ENCODE measurements around the gene NCOA7. TPM values are rescaled to one million over a fixed set of nuclear protein-coding genes. Genes with fewer than 3 reads are reported as not detected.
A peak's percentile ranks its signal among the peaks of the same experiment; 100 is the strongest.

Gene NCOA7
- total and polyA plus RNA-seq, 5 donors from 2014 or later: 12.6 to 41.9 (median 14.3) TPM

- Histone ChIP-seq H3K4me3 (ENCODE audit: low read depth, low read length) (no peak overlapping the region), H3K36me3 (ENCODE audit: control insufficient read depth, insufficient read depth, low read length) (no peaks in the 10 kb centered on the region), H3K9me3 (ENCODE audit: control insufficient read depth in 2 of 2, low read length in 2 of 2) (no peaks in the 10 kb centered on the region), H3K27me3 (ENCODE audit: control insufficient read depth, insufficient read depth, low read length) (peaks cover 2% of the 10 kb centered on the region), H3K27ac (ENCODE audit: insufficient read depth, low read length, poor library complexity, severe bottlenecking) (no peak overlapping the region), H3K4me1 (ENCODE audit: control insufficient read depth, insufficient read depth, low read length, poor library complexity, severe bottlenecking) (peaks cover 10% of the 10 kb centered on the region)
- H3K4me3 Mint-ChIP-seq: no peak overlapping the region
- peaks cover 0 to 8% (median 3%) of the 10 kb centered on the region in 4 donors for H3K4me1 Mint-ChIP-seq
- ATAC-seq (ENCODE audit: low read depth in 2 of 2) (no peak), DNase-seq (peak in 1 of 3 donors; percentile 15)
- H3K27ac Mint-ChIP-seq: no peak overlapping the region
- no peaks in the 10 kb centered on the region for H3K9me3 Mint-ChIP-seq
- no peaks in the 10 kb centered on the region for H3K36me3 Mint-ChIP-seq
- H3K27me3 Mint-ChIP-seq: peaks cover 19% of the 10 kb centered on the region
These were observed 162.2 kb downstream of the NCOA7 start for GRCh38 chr6:125952764-125953501.

GRCh38 chr6:125953502-125953875 is 162.7 kb downstream of the NCOA7 start:
- peaks cover 0 to 8% (median 3%) of the 10 kb centered on the region in 4 donors for H3K4me1 Mint-ChIP-seq
- ATAC-seq (ENCODE audit: low read depth in 2 of 2): no peak

GRCh38 chr6:125954735-125955339 is 164.1 kb downstream of the NCOA7 start:
- peak overlapping the region in 2 of 3 donors; percentile 5 to 72 for H3K27ac Mint-ChIP-seq
- Histone ChIP-seq H3K27ac (ENCODE audit: insufficient read depth, low read length, poor library complexity, severe bottlenecking) (no peak overlapping the region), H3K36me3 (ENCODE audit: control insufficient read depth, insufficient read depth, low read length) (no peaks in the 10 kb centered on the region), H3K4me3 (ENCODE audit: low read depth, low read length) (no peak overlapping the region), H3K27me3 (ENCODE audit: control insufficient read depth, insufficient read depth, low read length) (peaks cover 2% of the 10 kb centered on the region), H3K4me1 (ENCODE audit: control insufficient read depth, insufficient read depth, low read length, poor library complexity, severe bottlenecking) (peaks cover 18% of the 10 kb centered on the region), H3K9me3 (ENCODE audit: control insufficient read depth in 2 of 2, low read length in 2 of 2) (no peaks in the 10 kb centered on the region)
- peak overlapping the region in 2 of 4 donors; percentile 12 to 62 for H3K4me3 Mint-ChIP-seq
- DNase-seq (no peak), ATAC-seq (ENCODE audit: low read depth in 2 of 2) (no peak)
- peaks cover 11% of the 10 kb centered on the region for H3K27me3 Mint-ChIP-seq
- peaks cover 0 to 8% (median 3%) of the 10 kb centered on the region in 4 donors for H3K4me1 Mint-ChIP-seq
- H3K9me3 Mint-ChIP-seq: no peaks in the 10 kb centered on the region
- no peaks in the 10 kb centered on the region for H3K36me3 Mint-ChIP-seq

More at GRCh38 chr6:125953502-125953875, 162.7 kb downstream of the NCOA7 start:
- Histone ChIP-seq H3K27me3 (ENCODE audit: control insufficient read depth, insufficient read depth, low read length) (peaks cover 2% of the 10 kb centered on the region), H3K4me1 (ENCODE audit: control insufficient read depth, insufficient read depth, low read length, poor library complexity, severe bottlenecking) (peaks cover 16% of the 10 kb centered on the region), H3K27ac (ENCODE audit: insufficient read depth, low read length, poor library complexity, severe bottlenecking) (no peak overlapping the region), H3K36me3 (ENCODE audit: control insufficient read depth, insufficient read depth, low read length) (no peaks in the 10 kb centered on the region), H3K4me3 (ENCODE audit: low read depth, low read length) (no peak overlapping the region), H3K9me3 (ENCODE audit: control insufficient read depth in 2 of 2, low read length in 2 of 2) (no peaks in the 10 kb centered on the region)
- no peak overlapping the region for H3K4me3 Mint-ChIP-seq
- H3K27me3 Mint-ChIP-seq: peaks cover 15% of the 10 kb centered on the region
- H3K36me3 Mint-ChIP-seq: no peaks in the 10 kb centered on the region
- no peaks in the 10 kb centered on the region for H3K9me3 Mint-ChIP-seq
- no peak for DNase-seq
- H3K27ac Mint-ChIP-seq: no peak overlapping the region

- no peaks in the 10 kb centered on the region for H3K9me3 ChIP-seq (ENCODE audit: control insufficient read depth in 2 of 2, low read length in 2 of 2)
- Mint-ChIP-seq H3K36me3 (no peaks in the 10 kb centered on the region), H3K4me1 (peaks cover 5 to 13% (median 8%) of the 10 kb centered on the region in 4 donors), H3K4me3 (no peak overlapping the region), H3K9me3 (no peaks in the 10 kb centered on the region), H3K27ac (no peak overlapping the region), H3K27me3 (peaks cover 11% of the 10 kb centered on the region)
- peaks cover 2% of the 10 kb centered on the region for H3K27me3 ChIP-seq (ENCODE audit: control insufficient read depth, insufficient read depth, low read length)
- peak overlapping the region; percentile 92 for H3K27ac ChIP-seq (ENCODE audit: insufficient read depth, low read length, poor library complexity, severe bottlenecking)
- H3K36me3 ChIP-seq (ENCODE audit: control insufficient read depth, insufficient read depth, low read length): no peaks in the 10 kb centered on the region
- ATAC-seq (ENCODE audit: low read depth in 2 of 2) (no peak), DNase-seq (no peak)
- peak overlapping the region; percentile 91 for H3K4me3 ChIP-seq (ENCODE audit: low read depth, low read length)
- H3K4me1 ChIP-seq (ENCODE audit: control insufficient read depth, insufficient read depth, low read length, poor library complexity, severe bottlenecking): peaks cover 18% of the 10 kb centered on the region
These were observed 165.2 kb downstream of the NCOA7 start for GRCh38 chr6:125955973-125956372.

DNA sequence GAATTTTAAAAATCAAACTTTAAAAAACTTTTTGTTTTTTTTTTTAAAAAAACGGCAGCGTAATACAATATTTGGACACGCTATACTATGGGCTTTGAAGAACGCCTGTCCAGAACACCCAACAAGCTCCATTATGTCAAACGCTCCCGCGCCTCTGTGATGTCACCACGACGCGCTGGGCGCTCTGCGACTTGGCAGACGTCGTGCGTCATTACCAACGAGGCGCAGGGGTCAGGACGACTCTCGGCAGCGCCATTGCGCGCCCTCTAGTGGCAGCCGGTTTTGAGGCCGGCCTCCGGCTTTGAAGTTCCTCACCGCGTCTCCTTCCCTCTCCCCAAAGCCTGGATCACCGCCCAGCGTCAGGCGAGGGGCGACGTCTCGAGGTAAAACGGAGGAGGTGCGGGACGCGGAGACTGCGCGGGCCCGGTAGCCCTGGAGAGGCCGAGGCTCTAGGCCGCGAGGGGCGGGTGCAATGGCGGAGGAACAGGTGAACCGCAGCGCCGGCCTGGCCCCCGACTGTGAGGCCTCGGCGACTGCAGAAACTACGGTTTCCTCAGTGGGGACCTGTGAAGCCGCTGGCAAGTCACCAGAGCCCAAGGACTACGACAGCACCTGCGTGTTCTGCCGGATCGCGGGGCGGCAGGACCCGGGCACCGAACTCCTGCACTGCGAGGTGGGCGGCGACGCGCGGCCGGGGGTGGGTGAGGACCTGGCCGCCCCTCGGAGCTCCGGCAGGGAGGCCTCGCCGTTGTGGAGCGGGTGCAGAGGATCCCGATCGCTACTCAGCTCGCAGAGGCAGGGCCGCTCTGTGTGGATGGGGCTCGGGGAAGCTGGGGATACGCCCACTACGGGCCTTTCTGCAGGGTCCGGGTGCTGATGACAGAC is 166.0 kb downstream of the NCOA7 start, which contains the start of gene HINT3:
TSS of gene HINT3 (plus strand) at position 265 of the 885 bp plus-strand sequence. CDS start at position 473, 208 bp downstream.
- Mint-ChIP-seq H3K27ac (no peak within 1 kb of the TSS), H3K9me3 (no peaks in the 10 kb centered on the region), H3K27me3 (peaks cover 6% of the 10 kb centered on the region), H3K4me3 (no peak within 1 kb of the TSS), H3K4me1 (peaks cover 9 to 14% (median 12%) of the 10 kb centered on the region in 4 donors), H3K36me3 (no peaks in the 10 kb centered on the region)
- DNase-seq (peak; percentile 96 to 98 (median 96)), ATAC-seq (ENCODE audit: low read depth in 2 of 2) (peak; percentile 93 to 94)
- Histone ChIP-seq H3K9me3 (ENCODE audit: control insufficient read depth in 2 of 2, low read length in 2 of 2) (no peaks in the 10 kb centered on the region), H3K4me3 (ENCODE audit: low read depth, low read length) (peak within 1 kb of the TSS; percentile 91), H3K36me3 (ENCODE audit: control insufficient read depth, insufficient read depth, low read length) (no peaks in the 10 kb centered on the region), H3K4me1 (ENCODE audit: control insufficient read depth, insufficient read depth, low read length, poor library complexity, severe bottlenecking) (peaks cover 18% of the 10 kb centered on the region), H3K27ac (ENCODE audit: insufficient read depth, low read length, poor library complexity, severe bottlenecking) (peak within 1 kb of the TSS; percentile 92), H3K27me3 (ENCODE audit: control insufficient read depth, insufficient read depth, low read length) (peaks cover 2% of the 10 kb centered on the region)

GRCh38 chr6:125957391-125957693 is 166.6 kb downstream of the NCOA7 start:
- Histone ChIP-seq H3K36me3 (ENCODE audit: control insufficient read depth, insufficient read depth, low read length) (no peaks in the 10 kb centered on the region), H3K4me1 (ENCODE audit: control insufficient read depth, insufficient read depth, low read length, poor library complexity, severe bottlenecking) (peaks cover 18% of the 10 kb centered on the region), H3K27me3 (ENCODE audit: control insufficient read depth, insufficient read depth, low read length) (peaks cover 2% of the 10 kb centered on the region), H3K9me3 (ENCODE audit: control insufficient read depth in 2 of 2, low read length in 2 of 2) (no peaks in the 10 kb centered on the region), H3K27ac (ENCODE audit: insufficient read depth, low read length, poor library complexity, severe bottlenecking) (peak overlapping the region; percentile 92), H3K4me3 (ENCODE audit: low read depth, low read length) (peak overlapping the region; percentile 91)
- ATAC-seq (ENCODE audit: low read depth in 2 of 2): no peak
- H3K4me3 Mint-ChIP-seq: no peak overlapping the region
- no peaks in the 10 kb centered on the region for H3K36me3 Mint-ChIP-seq
- DNase-seq: no peak
- H3K27ac Mint-ChIP-seq: no peak overlapping the region
- H3K4me1 Mint-ChIP-seq: peaks cover 11 to 14% (median 13%) of the 10 kb centered on the region in 4 donors
- H3K9me3 Mint-ChIP-seq: no peaks in the 10 kb centered on the region
- H3K27me3 Mint-ChIP-seq: peaks cover 5% of the 10 kb centered on the region

DNA sequence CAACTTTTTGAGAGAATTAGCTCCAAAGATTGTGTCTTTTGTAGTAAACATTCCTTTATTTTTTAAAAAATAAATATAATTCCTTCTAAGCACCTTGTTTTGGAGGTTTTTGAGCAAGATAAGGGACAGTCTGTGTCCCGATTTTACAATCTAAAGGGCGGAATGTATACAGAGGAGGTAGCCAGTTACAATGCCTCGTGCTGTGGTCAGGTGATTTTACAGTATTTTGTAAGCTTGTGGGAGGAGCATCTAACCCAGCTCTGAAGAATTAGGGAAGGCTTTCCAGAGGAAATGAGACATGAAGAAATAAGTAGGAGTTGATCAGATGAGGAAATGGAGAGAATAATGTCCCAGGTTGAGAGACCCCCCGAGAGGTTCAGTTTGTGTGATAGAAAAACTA is 167.1 kb downstream of the NCOA7 start:
- H3K4me1 Mint-ChIP-seq: peaks cover 14 to 18% (median 16%) of the 10 kb centered on the region in 4 donors
- H3K9me3 Mint-ChIP-seq: no peaks in the 10 kb centered on the region
- ATAC-seq (ENCODE audit: low read depth in 2 of 2) (no peak), DNase-seq (peak in 1 of 3 donors; percentile 24)
- Histone ChIP-seq H3K4me3 (ENCODE audit: low read depth, low read length) (peak overlapping the region; percentile 91), H3K4me1 (ENCODE audit: control insufficient read depth, insufficient read depth, low read length, poor library complexity, severe bottlenecking) (peaks cover 18% of the 10 kb centered on the region), H3K27ac (ENCODE audit: insufficient read depth, low read length, poor library complexity, severe bottlenecking) (no peak overlapping the region), H3K36me3 (ENCODE audit: control insufficient read depth, insufficient read depth, low read length) (no peaks in the 10 kb centered on the region), H3K27me3 (ENCODE audit: control insufficient read depth, insufficient read depth, low read length) (peaks cover 2% of the 10 kb centered on the region), H3K9me3 (ENCODE audit: control insufficient read depth in 2 of 2, low read length in 2 of 2) (no peaks in the 10 kb centered on the region)
- no peak overlapping the region for H3K27ac Mint-ChIP-seq
- peaks cover under 1% of the 10 kb centered on the region for H3K36me3 Mint-ChIP-seq
- H3K27me3 Mint-ChIP-seq: peaks cover 5% of the 10 kb centered on the region
- no peak overlapping the region for H3K4me3 Mint-ChIP-seq

All from CD4-positive, CD25-positive, alpha-beta regulatory T cell (primary cell).